HFF-Myc (cell line): ENCODE data around the gene HOXD3.

Source experiments
- DNase-seq: peaks from one replicate; pipeline ENCODE4 v3.0.0-alpha.2; 2011; ENCODE audit warnings: low read depth; ENCODE audit errors: extremely low read depth
- H3K4me3 ChIP-seq: replicated peaks from 2 replicates; pipeline ENCODE4 v1.5.1; 2011; ENCODE audit warnings: low read depth, mild to moderate bottlenecking, control low read depth, low read length
- TF ChIP-seq, protein P1 (sequence below): IDR thresholded peaks from 2 replicates; pipeline ENCODE4 v1.5.1; 2012; ENCODE audit warnings: mild to moderate bottlenecking, low read depth, low read length, control low read depth; ENCODE audit errors: missing control alignments

HOXD3 gene

DNA sequence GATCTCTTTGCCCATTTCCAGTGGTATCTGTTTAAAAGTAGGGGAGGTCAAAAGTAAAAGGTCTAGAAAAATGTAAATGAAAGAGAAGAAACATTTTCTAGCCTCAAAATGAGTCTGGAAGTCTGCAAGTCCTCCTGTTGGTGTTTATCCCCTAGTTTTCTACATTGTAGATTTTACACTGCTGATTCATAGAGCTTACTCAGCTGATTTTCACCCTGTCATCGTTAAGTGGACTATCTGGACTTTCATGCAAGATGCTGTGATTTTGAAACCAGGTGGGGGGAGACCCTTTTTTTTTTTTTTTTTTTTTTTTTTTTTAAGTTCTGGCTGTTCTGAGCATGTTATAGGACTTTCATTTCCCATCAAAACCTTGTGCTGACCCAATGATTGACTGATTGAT is 10.3 kb downstream of the HOXD3 start:
- no peak for DNase-seq

DNA sequence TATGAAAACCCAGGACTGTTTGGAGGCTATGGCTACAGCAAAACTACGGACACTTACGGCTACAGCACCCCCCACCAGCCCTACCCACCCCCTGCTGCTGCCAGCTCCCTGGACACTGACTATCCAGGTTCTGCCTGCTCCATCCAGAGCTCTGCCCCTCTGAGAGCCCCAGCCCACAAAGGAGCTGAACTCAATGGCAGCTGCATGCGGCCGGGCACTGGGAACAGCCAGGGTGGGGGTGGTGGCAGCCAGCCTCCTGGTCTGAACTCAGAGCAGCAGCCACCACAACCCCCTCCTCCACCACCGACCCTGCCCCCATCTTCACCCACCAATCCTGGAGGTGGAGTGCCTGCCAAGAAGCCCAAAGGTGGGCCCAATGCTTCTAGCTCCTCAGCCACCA is 12.1 kb downstream of the HOXD3 start:
- no peak overlapping the region for H3K4me3 ChIP-seq

More for the DNA sequence above, 10.3 kb downstream of the HOXD3 start:
- H3K4me3 ChIP-seq = no peak overlapping the region
- TF ChIP-seq, protein P1, sequence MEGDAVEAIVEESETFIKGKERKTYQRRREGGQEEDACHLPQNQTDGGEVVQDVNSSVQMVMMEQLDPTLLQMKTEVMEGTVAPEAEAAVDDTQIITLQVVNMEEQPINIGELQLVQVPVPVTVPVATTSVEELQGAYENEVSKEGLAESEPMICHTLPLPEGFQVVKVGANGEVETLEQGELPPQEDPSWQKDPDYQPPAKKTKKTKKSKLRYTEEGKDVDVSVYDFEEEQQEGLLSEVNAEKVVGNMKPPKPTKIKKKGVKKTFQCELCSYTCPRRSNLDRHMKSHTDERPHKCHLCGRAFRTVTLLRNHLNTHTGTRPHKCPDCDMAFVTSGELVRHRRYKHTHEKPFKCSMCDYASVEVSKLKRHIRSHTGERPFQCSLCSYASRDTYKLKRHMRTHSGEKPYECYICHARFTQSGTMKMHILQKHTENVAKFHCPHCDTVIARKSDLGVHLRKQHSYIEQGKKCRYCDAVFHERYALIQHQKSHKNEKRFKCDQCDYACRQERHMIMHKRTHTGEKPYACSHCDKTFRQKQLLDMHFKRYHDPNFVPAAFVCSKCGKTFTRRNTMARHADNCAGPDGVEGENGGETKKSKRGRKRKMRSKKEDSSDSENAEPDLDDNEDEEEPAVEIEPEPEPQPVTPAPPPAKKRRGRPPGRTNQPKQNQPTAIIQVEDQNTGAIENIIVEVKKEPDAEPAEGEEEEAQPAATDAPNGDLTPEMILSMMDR = no peak

DNA sequence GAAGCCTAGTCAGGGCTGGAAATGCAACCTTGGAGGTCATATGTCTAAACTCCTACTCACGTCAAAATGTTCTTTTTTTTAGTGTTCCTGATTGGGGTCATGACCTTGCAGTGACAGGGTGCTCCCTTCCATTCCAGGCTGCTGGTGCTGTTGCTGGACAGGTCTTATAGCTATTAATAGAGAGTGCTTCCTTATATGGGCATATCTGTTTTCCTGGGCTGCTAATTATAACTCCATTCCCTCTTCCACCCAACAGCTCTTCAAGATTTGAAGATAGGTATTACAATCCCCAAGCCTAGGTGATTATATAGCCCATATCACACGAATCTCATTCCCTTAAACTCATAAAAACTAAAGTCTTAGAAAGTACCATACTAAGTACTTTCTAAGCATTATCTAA is 12.6 kb downstream of the HOXD3 start:
- H3K4me3 ChIP-seq = no peak overlapping the region
- TF ChIP-seq, protein P1 = no peak
- no peak for DNase-seq

More for the DNA sequence above, 12.1 kb downstream of the HOXD3 start:
- no peak for DNase-seq
- TF ChIP-seq, protein P1 = no peak

DNA sequence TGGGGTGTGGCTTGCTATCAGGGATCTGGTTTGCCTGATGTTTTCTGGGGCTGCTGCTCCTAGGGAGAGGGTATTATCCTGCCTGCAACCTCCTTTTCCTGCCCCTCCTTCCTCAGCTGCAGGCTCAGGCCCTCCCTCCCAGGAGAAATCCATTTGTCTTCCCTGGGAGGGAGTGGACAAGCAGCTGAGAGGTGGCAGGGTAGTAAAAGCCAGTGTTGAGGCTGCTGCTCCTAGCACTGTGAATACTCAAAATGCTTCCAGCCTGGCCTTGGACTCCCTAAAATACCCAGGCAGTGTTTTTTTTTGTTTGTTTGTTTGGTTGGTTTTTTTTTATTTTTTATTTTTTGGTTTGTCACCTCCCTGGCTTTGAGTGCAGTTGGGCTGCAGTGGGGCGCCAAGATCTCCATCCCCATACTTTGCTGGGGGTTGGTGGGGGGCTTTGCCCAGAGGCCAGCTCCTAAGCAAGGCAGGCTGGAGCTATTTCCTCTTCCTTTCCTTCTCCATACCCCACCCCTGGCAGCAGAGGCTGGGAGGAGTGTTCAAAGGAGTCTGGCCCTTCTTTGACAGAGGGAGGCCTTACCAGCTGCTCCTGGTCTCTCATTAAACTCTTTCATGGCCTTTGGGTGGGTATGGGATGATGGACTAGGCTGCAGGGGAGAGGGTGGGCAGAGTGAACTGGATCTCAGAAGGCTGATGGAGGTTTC is 13.6 kb downstream of the HOXD3 start:
- no peak for DNase-seq
- TF ChIP-seq, protein P1 = no peak
- no peak overlapping the region for H3K4me3 ChIP-seq

DNA sequence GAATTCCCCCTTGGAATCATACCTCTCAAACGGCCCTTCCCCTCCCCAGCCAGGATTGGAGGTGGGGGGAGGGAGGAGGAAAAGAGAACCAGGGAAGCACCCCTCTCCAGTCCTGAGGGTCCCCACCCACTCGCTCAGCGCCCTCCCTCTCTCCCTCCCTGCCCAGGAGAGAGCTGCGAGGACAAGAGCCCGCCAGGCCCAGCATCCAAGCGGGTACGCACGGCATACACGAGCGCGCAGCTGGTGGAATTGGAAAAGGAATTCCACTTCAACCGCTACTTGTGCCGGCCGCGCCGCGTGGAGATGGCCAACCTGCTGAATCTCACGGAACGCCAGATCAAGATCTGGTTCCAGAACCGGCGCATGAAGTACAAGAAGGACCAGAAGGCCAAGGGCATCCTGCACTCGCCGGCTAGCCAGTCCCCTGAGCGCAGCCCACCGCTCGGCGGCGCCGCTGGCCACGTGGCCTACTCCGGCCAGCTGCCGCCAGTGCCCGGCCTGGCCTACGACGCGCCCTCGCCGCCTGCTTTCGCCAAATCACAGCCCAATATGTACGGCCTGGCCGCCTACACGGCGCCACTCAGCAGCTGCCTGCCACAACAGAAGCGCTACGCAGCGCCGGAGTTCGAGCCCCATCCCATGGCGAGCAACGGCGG is 14.4 kb downstream of the HOXD3 start:
- no peak overlapping the region for H3K4me3 ChIP-seq
- TF ChIP-seq, protein P1 = no peak

DNA sequence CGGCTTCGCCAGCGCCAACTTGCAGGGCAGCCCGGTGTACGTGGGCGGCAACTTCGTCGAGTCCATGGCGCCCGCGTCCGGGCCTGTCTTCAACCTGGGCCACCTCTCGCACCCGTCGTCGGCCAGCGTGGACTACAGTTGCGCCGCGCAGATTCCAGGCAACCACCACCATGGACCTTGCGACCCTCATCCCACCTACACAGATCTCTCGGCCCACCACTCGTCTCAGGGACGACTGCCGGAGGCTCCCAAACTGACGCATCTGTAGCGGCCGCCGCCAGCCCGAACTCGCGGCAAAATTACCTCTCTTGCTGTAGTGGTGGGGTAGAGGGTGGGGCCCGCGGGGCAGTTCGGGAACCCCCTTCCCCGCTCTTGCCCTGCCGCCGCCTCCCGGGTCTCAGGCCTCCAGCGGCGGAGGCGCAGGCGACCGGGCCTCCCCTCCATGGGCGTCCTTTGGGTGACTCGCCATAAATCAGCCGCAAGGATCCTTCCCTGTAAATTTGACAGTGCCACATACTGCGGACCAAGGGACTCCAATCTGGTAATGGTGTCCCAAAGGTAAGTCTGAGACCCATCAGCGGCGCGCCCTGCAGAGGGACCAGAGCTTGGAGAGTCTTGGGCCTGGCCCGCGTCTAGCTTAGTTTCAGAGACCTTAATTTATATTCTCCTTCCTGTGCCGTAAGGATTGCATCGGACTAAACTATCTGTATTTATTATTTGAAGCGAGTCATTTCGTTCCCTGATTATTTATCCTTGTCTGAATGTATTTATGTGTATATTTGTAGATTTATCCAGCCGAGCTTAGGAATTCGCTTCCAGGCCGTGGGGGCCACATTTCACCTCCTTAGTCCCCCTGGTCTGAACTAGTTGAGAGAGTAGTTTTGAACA is 15.1 kb downstream of the HOXD3 start:
- TF ChIP-seq, protein P1 = no peak
- no peak for DNase-seq
- H3K4me3 ChIP-seq = no peak overlapping the region

More for the DNA sequence above, 14.4 kb downstream of the HOXD3 start:
- no peak for DNase-seq
